Ovary (tissue), 1 donor: ENCODE measurements around the gene WNT6.

Experiments used
- EP300 ChIP-seq: sonication (generic); formaldehyde crosslinking; IDR thresholded peaks from one replicate; pipeline ENCODE4 v1.6.1; 2017; ENCODE audit warnings: antibody characterized with exemption
- POLR2A ChIP-seq: fragments of 450-650 bp; IDR thresholded peaks from one replicate; pipeline ENCODE4 v1.6.1; 2017; ENCODE audit warnings: antibody characterized with exemption, mild to moderate bottlenecking, moderate library complexity

DNA sequence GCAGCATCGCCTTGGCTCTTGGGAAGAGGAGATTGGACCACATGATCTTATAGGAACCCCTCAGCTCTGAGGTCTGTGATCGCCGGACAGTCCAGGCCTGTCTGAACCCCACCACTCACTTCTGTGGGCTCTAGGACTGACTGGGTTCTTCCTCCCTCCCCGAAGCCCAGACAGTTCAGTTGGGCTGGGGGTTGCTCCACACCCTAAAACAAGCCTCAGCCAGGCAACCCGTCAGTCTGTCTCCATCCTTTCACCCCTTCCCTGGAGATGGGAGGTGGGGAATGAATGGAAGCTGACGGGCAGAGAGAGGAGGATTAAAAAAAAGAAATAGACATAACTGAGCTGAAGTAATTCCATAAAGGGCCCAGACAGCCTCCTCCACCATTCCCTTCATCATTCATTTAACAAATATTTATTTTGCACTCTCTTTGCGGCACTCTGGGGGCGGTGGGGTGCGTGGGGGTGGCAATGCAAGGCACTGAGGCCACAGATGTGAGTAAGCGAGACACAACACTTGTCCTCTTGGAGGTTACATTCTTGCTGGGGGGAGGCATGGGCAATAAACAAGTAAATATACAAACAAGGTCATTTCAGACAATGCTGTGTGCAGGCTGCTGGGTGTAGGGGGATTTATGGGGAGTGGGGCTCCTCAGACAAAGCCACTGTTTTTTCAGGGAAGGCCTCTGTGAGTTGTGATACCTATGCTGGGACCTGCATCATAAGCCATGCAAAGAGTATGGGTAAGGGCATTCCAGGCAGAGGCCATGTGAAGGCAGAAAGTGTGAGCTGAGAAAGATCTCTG lies 33.9 kb downstream of the WNT6 start:
- TF ChIP-seq POLR2A = no peak
- no peak for TF ChIP-seq EP300
